Sigmoid colon (tissue), 4 donors: ENCODE results near the gene KCNAB1.

ENCODE experiments used
- EP300 ChIP-seq, 4 donors: sonication (generic); formaldehyde crosslinking; IDR thresholded peaks; one replicate each; pipeline ENCODE4 v1.6.1; 2017; ENCODE audit warnings: antibody characterized with exemption in 4 of 4
- POLR2A ChIP-seq, 2 donors: fragments of 450-650 bp; IDR thresholded peaks; one replicate each; pipeline ENCODE4 v1.6.1; 2016; ENCODE audit warnings: antibody characterized with exemption in 2 of 2, mild to moderate bottlenecking in 2 of 2, moderate library complexity in 2 of 2
- POLR2AphosphoS5 ChIP-seq, 4 donors: sonication (generic); formaldehyde crosslinking; IDR thresholded peaks; one replicate each; pipeline ENCODE4 v1.6.1; 2017; ENCODE audit warnings: antibody characterized with exemption in 4 of 4
- TF ChIP-seq, protein P1 (sequence below), 4 experiments: fragments of 450-650 bp in 3 of 4; fragments of 200-600 bp in 1 of 4; IDR thresholded peaks; one replicate each; pipeline ENCODE4 v1.5.1; 2016 to 2019; ENCODE audit warnings: antibody characterized with exemption in 4 of 4, mild to moderate bottlenecking in 3 of 4, moderate library complexity in 2 of 4

DNA sequence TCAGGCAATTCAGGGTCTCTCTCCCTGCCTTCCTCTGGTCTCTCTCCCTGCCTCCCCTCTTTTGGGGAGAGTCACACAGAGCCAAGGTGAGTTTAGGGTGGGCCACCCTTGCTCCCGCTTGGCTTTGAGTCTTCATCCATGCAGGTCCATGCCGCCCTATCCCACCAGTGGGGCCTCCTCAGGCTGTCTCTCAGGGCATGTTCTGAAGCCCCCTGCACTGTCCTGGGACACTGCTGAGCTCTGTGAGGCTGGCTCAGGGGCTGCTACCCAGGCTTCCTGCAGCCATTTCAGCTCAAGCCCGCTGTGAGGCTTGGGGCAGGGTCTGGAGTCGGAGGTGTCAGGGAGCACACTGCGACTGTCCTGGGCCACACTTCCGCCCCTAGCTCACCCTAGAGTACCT lies 231.4 kb downstream of the KCNAB1 start:
- TF ChIP-seq, protein P1, sequence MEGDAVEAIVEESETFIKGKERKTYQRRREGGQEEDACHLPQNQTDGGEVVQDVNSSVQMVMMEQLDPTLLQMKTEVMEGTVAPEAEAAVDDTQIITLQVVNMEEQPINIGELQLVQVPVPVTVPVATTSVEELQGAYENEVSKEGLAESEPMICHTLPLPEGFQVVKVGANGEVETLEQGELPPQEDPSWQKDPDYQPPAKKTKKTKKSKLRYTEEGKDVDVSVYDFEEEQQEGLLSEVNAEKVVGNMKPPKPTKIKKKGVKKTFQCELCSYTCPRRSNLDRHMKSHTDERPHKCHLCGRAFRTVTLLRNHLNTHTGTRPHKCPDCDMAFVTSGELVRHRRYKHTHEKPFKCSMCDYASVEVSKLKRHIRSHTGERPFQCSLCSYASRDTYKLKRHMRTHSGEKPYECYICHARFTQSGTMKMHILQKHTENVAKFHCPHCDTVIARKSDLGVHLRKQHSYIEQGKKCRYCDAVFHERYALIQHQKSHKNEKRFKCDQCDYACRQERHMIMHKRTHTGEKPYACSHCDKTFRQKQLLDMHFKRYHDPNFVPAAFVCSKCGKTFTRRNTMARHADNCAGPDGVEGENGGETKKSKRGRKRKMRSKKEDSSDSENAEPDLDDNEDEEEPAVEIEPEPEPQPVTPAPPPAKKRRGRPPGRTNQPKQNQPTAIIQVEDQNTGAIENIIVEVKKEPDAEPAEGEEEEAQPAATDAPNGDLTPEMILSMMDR (IDR thresholded peaks at IDR 0.05), result no peak
- TF ChIP-seq POLR2AphosphoS5 (IDR thresholded peaks at IDR 0.05) (no peak), POLR2A (IDR thresholded peaks at IDR 0.05) (no peak), EP300 (IDR thresholded peaks at IDR 0.05) (no peak)
